Fibroblast of villous mesenchyme (primary cell): ENCODE data around the gene CERS4. TPM values are rescaled to one million over a fixed set of nuclear protein-coding genes. Genes with fewer than 3 reads are reported as not detected.

Experiments used
- DNase-seq: peaks from one replicate; pipeline ENCODE4 v3.0.0-alpha.2; 2010; ENCODE audit warnings: low read depth
- H3K4me3 ChIP-seq: 2 replicates; pipeline ENCODE4 v1.5.1; 2011; ENCODE audit warnings: low read depth, mild to moderate bottlenecking, low read length
- total RNA-seq: library from RNA; depleted of rRNA; stranded (reverse); fragments of >200 nt; gene quantifications from 2 replicates; pipeline ENCODE4 v1.2.3, GENCODE V29; 2012
- TF ChIP-seq, protein P1 (sequence below): IDR thresholded peaks from 2 replicates; pipeline ENCODE4 v1.5.1; 2012; ENCODE audit warnings: low read depth, mild to moderate bottlenecking, low read length; ENCODE audit not compliant: insufficient read depth

Gene CERS4
- total RNA-seq, 1 donor = 6.0 TPM

DNA sequence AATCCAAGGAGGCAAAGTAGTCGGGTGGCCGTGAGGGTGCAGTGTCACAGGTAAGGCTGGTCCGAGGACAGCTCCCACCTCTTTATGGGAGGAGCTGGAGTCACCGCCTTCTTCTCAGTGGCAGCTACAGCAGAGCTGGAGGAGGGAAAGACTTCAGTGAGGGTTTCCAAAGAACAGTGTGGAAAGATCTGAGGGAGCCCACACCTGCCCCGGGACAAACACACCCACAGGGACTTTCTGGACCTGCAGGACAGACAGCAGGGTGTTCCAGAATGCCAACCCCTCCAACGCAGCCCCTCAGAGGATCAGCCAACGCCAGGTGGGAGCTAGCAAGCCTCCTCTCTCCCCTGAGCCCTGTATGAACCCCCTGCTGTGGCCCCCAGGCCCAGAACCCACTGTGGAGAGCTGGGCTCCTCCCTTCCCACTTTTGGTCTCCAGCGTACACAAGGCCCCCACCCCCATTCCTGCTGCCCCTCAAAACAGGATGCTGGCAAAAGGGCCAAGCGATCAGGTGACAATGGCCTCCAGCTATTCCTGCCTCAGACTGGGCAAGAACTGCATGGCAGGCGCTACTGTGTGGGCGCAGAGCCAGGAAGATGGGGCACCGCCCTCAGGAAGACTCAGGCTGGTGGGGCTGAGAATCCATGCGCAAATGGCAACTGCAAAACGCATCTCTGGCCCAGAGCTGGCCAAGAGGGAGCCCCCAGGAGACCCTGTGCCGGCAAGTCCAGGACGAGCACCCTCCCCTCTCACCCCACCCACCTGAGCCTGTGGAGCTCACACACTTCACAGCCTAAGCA, 102.5 kb downstream of the CERS4 start:
- H3K4me3 ChIP-seq = no peak overlapping the region
- no peak for DNase-seq
- TF ChIP-seq, protein P1, sequence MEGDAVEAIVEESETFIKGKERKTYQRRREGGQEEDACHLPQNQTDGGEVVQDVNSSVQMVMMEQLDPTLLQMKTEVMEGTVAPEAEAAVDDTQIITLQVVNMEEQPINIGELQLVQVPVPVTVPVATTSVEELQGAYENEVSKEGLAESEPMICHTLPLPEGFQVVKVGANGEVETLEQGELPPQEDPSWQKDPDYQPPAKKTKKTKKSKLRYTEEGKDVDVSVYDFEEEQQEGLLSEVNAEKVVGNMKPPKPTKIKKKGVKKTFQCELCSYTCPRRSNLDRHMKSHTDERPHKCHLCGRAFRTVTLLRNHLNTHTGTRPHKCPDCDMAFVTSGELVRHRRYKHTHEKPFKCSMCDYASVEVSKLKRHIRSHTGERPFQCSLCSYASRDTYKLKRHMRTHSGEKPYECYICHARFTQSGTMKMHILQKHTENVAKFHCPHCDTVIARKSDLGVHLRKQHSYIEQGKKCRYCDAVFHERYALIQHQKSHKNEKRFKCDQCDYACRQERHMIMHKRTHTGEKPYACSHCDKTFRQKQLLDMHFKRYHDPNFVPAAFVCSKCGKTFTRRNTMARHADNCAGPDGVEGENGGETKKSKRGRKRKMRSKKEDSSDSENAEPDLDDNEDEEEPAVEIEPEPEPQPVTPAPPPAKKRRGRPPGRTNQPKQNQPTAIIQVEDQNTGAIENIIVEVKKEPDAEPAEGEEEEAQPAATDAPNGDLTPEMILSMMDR = no peak

Other genes starting within 250 kb of the CERS4 start
- gene ELAVL1, start 203.7 kb upstream of the CERS4 start, total RNA-seq = 20.3 and 26.8 TPM in 2 replicates
- not detected in 2 replicates for gene CCL25, start 156.6 kb upstream of the CERS4 start, total RNA-seq
- gene FBN3, start 59.8 kb upstream of the CERS4 start, total RNA-seq = not detected in 2 replicates
- gene CD320, start 99.0 kb downstream of the CERS4 start, total RNA-seq = 18.1 and 29.0 TPM in 2 replicates
- 9.1 and 18.4 TPM in 2 replicates for gene NDUFA7, start 112.0 kb downstream of the CERS4 start, total RNA-seq
- gene RPS28, start 112.1 kb downstream of the CERS4 start, total RNA-seq = 86.4 and 117 TPM in 2 replicates
- under 0.01 and 0.64 TPM in 2 replicates for gene KANK3, start 133.9 kb downstream of the CERS4 start, total RNA-seq
- gene ANGPTL4, start 154.8 kb downstream of the CERS4 start, total RNA-seq = 0.64 and 1.3 TPM in 2 replicates
- 27.6 and 27.7 TPM in 2 replicates for gene RAB11B, start 181.0 kb downstream of the CERS4 start, total RNA-seq
- gene MARCHF2, start 203.9 kb downstream of the CERS4 start, total RNA-seq = 51.8 and 70.9 TPM in 2 replicates
- 41.9 and 49.0 TPM in 2 replicates for gene HNRNPM, start 235.6 kb downstream of the CERS4 start, total RNA-seq